Vagina (tissue), 2 donors: ENCODE measurements around the gene AOC3.

Source experiments
- POLR2A ChIP-seq, 2 donors: fragments of 450-650 bp; IDR thresholded peaks; one replicate each; pipeline ENCODE4 v1.6.1; 2017; ENCODE audit warnings: antibody characterized with exemption in 2 of 2, mild to moderate bottlenecking in 2 of 2, moderate library complexity in 2 of 2
- TF ChIP-seq, protein P1 (sequence below), 3 experiments: fragments of 450-650 bp in 2 of 3; fragments of 200-600 bp in 1 of 3; sonication (generic) in 1 of 3; IDR thresholded peaks; one replicate each; pipeline ENCODE4 v1.5.1; 2017 to 2019; ENCODE audit warnings: antibody characterized with exemption in 3 of 3, mild to moderate bottlenecking in 2 of 3, moderate library complexity in 2 of 3

DNA sequence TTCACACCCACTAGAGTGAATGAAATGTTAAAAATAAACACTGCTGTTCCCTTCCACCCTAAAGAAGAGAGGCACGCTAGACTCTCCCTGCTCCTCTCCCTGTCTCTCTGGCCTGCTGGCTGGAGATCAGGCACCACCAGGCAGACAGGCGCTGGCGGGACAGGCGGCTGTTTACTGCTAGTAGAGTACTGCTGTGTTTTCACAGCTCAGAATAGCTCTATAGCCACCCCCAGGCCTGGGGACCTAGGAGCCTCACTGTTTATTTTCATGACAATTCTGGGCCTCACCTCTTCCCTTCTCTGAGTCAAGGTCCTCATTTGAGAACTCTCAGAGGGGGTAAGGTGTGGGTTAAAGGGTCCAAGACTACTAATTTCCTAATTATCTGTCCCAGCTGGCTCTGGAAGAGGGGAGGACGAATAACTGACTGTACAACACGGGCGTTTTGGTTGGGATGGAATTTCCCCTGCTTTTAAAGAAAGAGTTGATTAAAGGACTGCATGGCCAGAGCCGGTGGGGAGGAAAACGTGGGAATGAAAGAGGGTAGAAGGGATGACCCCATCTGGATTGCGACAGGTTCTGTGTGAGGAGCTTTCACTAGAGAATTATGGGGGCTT is 40.6 kb downstream of the AOC3 start:
- TF ChIP-seq, protein P1, sequence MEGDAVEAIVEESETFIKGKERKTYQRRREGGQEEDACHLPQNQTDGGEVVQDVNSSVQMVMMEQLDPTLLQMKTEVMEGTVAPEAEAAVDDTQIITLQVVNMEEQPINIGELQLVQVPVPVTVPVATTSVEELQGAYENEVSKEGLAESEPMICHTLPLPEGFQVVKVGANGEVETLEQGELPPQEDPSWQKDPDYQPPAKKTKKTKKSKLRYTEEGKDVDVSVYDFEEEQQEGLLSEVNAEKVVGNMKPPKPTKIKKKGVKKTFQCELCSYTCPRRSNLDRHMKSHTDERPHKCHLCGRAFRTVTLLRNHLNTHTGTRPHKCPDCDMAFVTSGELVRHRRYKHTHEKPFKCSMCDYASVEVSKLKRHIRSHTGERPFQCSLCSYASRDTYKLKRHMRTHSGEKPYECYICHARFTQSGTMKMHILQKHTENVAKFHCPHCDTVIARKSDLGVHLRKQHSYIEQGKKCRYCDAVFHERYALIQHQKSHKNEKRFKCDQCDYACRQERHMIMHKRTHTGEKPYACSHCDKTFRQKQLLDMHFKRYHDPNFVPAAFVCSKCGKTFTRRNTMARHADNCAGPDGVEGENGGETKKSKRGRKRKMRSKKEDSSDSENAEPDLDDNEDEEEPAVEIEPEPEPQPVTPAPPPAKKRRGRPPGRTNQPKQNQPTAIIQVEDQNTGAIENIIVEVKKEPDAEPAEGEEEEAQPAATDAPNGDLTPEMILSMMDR (IDR thresholded peaks at IDR 0.05) = no peak
- no peak for TF ChIP-seq POLR2A (IDR thresholded peaks at IDR 0.05)
